ENCODE measurements around the gene PCCB. TPM values are rescaled to one million over a fixed set of nuclear protein-coding genes. Genes with fewer than 3 reads are reported as not detected.

The PCCB gene
- total and polyA plus RNA-seq, 2 donors (not counting 1 experiment from before 2014, with no cell fraction given) = 12.1 to 15.5 TPM

DNA sequence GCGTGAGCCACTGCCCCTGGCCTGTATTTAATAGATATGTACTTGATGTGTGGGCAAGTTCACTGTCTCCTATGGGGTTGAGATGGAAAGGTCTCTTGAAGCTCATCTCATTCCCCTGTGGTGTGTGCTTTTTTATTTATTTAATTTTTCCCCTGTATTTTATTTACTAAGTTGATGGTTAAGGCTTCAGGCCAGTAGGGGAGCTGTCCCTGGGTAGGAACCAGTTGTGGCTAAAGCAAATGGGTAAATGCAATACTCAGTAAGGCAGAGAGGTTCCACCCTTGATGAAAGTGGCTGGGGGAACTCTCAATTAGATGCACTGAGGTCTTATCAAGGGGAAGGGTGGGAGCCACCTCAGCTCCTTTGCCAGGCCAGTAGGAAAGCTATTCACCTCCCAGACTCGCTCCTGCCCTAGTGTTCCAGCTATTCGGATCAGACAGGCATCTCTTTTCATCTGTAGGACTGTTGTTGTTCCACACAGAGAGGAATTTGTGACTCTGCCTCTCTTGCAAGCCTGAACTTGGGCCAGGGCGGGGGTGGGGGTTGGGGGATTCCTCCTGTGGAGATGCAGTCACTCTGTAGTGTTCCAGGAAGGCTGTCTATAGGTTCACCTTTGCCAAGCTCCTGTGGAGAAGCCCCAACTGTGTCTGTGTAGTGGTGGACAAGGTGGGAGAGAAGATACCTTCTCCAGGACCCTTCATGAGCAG is 26.1 kb downstream of the PCCB start:
- no peak overlapping the region for H3K4me3 ChIP-seq (ENCODE audit: control extremely low read depth in 1 of 5, extremely low read depth in 1 of 5, insufficient read depth in 1 of 5, low read depth in 2 of 5, low read length in 4 of 5)
- POLR2A ChIA-PET = no interaction called here
- Mint-ChIP-seq H3K4me3 (no peak overlapping the region), H3K27me3 (no peaks in the 10 kb centered on the region), H3K27ac (no peak overlapping the region), H3K9me3 (ENCODE audit: insufficient read depth) (peaks cover 7% of the 10 kb centered on the region), H3K4me1 (peaks cover 7% of the 10 kb centered on the region)
- TF ChIP-seq CTCF (IDR thresholded peaks at IDR 0.05) = no peak
- no peak for TF ChIP-seq EZH2 (IDR thresholded peaks at IDR 0.05; ENCODE audit: borderline replicate concordance, insufficient read depth, low read depth, low read length, poor library complexity, severe bottlenecking)
- no peaks in the 10 kb centered on the region for H3K27me3 ChIP-seq (replicated peaks in 1 of 4; ENCODE audit: control extremely low read depth in 1 of 4, control insufficient read depth in 3 of 4, insufficient read depth in 4 of 4, low read length in 3 of 4)
- H3K9me3 ChIP-seq (ENCODE audit: control extremely low read depth in 1 of 3, control insufficient read depth in 2 of 3, insufficient read depth in 1 of 3, low read length in 2 of 3) = peaks cover 6 to 15% (median 14%) of the 10 kb centered on the region in 3 donors
- peaks cover 7 to 25% of the 10 kb centered on the region in 2 experiments for H3K36me3 ChIP-seq (replicated peaks in 1 of 2; ENCODE audit: control extremely low read depth in 1 of 2, control insufficient read depth in 1 of 2, extremely low read depth in 1 of 2, insufficient read depth in 2 of 2, low read length in 1 of 2)
- no peak for ATAC-seq (ENCODE audit: low read depth)
- no peaks in the 10 kb centered on the region for H4K20me1 ChIP-seq (ENCODE audit: control insufficient read depth, insufficient read depth, low read length, poor library complexity, severe bottlenecking)
- H2AFZ ChIP-seq (ENCODE audit: insufficient read depth, low read depth, low read length, poor library complexity, severe bottlenecking) = no peak overlapping the region
- no peak overlapping the region for H3K9ac ChIP-seq (ENCODE audit: low read length)
- no peak overlapping the region for H3K27ac ChIP-seq (ENCODE audit: low read length in 2 of 2)
- CTCF ChIA-PET = no interaction called here
- 100% methylated on average over 3 of the region's 4 CpGs for WGBS (ENCODE audit: insufficient coverage)
- DNase-seq = no peak
- H3K79me2 ChIP-seq (ENCODE audit: control insufficient read depth, insufficient read depth, low read length) = peaks cover 14% of the 10 kb centered on the region
- no peak overlapping the region for H3K4me2 ChIP-seq (replicated peaks; ENCODE audit: low read depth, low read length, poor library complexity, severe bottlenecking)
- intact Hi-C loops (cut with micrococcal nuclease) = no loop called here
- H3K4me1 ChIP-seq (ENCODE audit: control insufficient read depth in 2 of 2, insufficient read depth in 2 of 2, low read length in 2 of 2) = no peaks in the 10 kb centered on the region

DNA sequence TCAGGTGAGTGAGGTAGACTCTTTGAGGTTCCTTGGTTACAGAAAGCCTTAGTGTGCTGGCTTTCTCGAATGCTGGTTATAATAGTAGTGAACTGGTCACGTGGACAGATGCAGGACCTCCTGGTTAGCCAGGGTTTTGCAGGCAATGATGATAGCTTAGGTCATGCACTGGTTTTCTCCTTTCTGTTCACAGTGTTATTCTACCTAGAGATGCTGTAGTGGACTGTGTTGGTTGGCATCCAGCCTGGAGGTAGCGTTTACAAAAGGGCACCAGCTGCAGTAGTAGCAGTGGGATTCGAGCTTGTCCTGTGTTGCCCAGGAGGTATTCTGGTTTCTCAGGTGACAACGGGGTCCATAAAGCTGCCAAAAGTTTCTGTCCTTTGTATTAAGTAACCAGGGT is 27.0 kb downstream of the PCCB start:
- Mint-ChIP-seq H3K9me3 (ENCODE audit: insufficient read depth) (peaks cover 7% of the 10 kb centered on the region), H3K27me3 (no peaks in the 10 kb centered on the region), H3K4me1 (peaks cover 13% of the 10 kb centered on the region), H3K27ac (no peak overlapping the region), H3K4me3 (no peak overlapping the region)
- Histone ChIP-seq H3K27ac (ENCODE audit: low read length in 2 of 2) (no peak overlapping the region), H3K4me1 (ENCODE audit: control insufficient read depth in 2 of 2, insufficient read depth in 2 of 2, low read length in 2 of 2) (peaks cover 6 to 7% of the 10 kb centered on the region in 2 donors), H3K79me2 (ENCODE audit: control insufficient read depth, insufficient read depth, low read length) (peaks cover 14% of the 10 kb centered on the region), H3K36me3 (replicated peaks in 1 of 2; ENCODE audit: control extremely low read depth in 1 of 2, control insufficient read depth in 1 of 2, extremely low read depth in 1 of 2, insufficient read depth in 2 of 2, low read length in 1 of 2) (peaks cover 6 to 27% of the 10 kb centered on the region in 2 experiments), H2AFZ (ENCODE audit: insufficient read depth, low read depth, low read length, poor library complexity, severe bottlenecking) (no peak overlapping the region), H3K9ac (ENCODE audit: low read length) (no peak overlapping the region), H3K4me3 (ENCODE audit: control extremely low read depth in 1 of 5, extremely low read depth in 1 of 5, insufficient read depth in 1 of 5, low read depth in 2 of 5, low read length in 4 of 5) (no peak overlapping the region), H3K27me3 (replicated peaks in 1 of 4; ENCODE audit: control extremely low read depth in 1 of 4, control insufficient read depth in 3 of 4, insufficient read depth in 4 of 4, low read length in 3 of 4) (no peaks in the 10 kb centered on the region), H4K20me1 (ENCODE audit: control insufficient read depth, insufficient read depth, low read length, poor library complexity, severe bottlenecking) (no peaks in the 10 kb centered on the region), H3K9me3 (ENCODE audit: control extremely low read depth in 1 of 3, control insufficient read depth in 2 of 3, insufficient read depth in 1 of 3, low read length in 2 of 3) (peaks cover 6 to 15% (median 14%) of the 10 kb centered on the region in 3 donors), H3K4me2 (replicated peaks; ENCODE audit: low read depth, low read length, poor library complexity, severe bottlenecking) (no peak overlapping the region)
- POLR2A ChIA-PET = interaction anchor here (0.6 to 1.3 kb wide), 2 partner anchors 81 to 132 kb away, joined by 3 read pairs; partner anchors contain the start of gene MSL2
- DNase-seq (no peak), ATAC-seq (ENCODE audit: low read depth) (no peak)
- WGBS (ENCODE audit: insufficient coverage) = 100% methylated on average over 4 of the region's 5 CpGs
- CTCF ChIA-PET = no interaction called here
- no peak for TF ChIP-seq CTCF (IDR thresholded peaks at IDR 0.05)
- TF ChIP-seq EZH2 (IDR thresholded peaks at IDR 0.05; ENCODE audit: borderline replicate concordance, insufficient read depth, low read depth, low read length, poor library complexity, severe bottlenecking) = no peak
- intact Hi-C loops (cut with micrococcal nuclease) = no loop called here

Measured in B cell (primary cell).